GM23248 (cell line): ENCODE data around the gene SEPTIN1. TPM values are rescaled to one million over a fixed set of nuclear protein-coding genes. Genes with fewer than 3 reads are reported as not detected.

Source experiments
- DNase-seq: peaks from one replicate; pipeline ENCODE4 v3.0.0-alpha.2; 2015
- H2AFZ ChIP-seq: fragments of 200-600 bp; sonication (generic); 2 replicates; pipeline ENCODE4 v1.6.1; 2016; ENCODE audit warnings: antibody characterized with exemption
- H3F3A ChIP-seq: fragments of 200-600 bp; sonication (generic); 2 replicates; pipeline ENCODE4 v1.6.1; 2016; ENCODE audit warnings: mild to moderate bottlenecking, antibody characterized with exemption, mixed run types; ENCODE audit not compliant: insufficient read depth
- H3K27ac ChIP-seq: fragments of 200-600 bp; sonication (generic); 2 replicates; pipeline ENCODE4 v1.5.1; 2016; ENCODE audit warnings: mild to moderate bottlenecking
- H3K27me3 ChIP-seq: fragments of 200-600 bp; sonication (generic); replicated peaks from 2 replicates; pipeline ENCODE4 v1.6.1; 2016; ENCODE audit warnings: mild to moderate bottlenecking; ENCODE audit not compliant: insufficient read depth
- H3K36me3 ChIP-seq: fragments of 200-600 bp; sonication (generic); 2 replicates; pipeline ENCODE4 v1.6.1; 2016; ENCODE audit warnings: low read depth, mild to moderate bottlenecking
- H3K4me1 ChIP-seq: fragments of 200-600 bp; sonication (generic); 2 replicates; pipeline ENCODE4 v1.6.1; 2016; ENCODE audit warnings: mild to moderate bottlenecking; ENCODE audit not compliant: insufficient read depth
- H3K4me2 ChIP-seq: fragments of 200-600 bp; sonication (generic); one replicate; pipeline ENCODE4 v1.6.1; 2016; ENCODE audit warnings: mild to moderate bottlenecking; ENCODE audit not compliant: unreplicated experiment
- H3K4me3 ChIP-seq: fragments of 200-600 bp; sonication (generic); 2 replicates; pipeline ENCODE4 v1.5.1; 2016; ENCODE audit warnings: mild to moderate bottlenecking
- H3K79me2 ChIP-seq: fragments of 200-600 bp; sonication (generic); 2 replicates; pipeline ENCODE4 v1.6.1; 2016; ENCODE audit warnings: mild to moderate bottlenecking; ENCODE audit not compliant: insufficient read depth
- H3K9ac ChIP-seq: fragments of 200-600 bp; sonication (generic); 2 replicates; pipeline ENCODE4 v1.6.1; 2016; ENCODE audit warnings: mild to moderate bottlenecking
- H3K9me2 ChIP-seq: fragments of 200-600 bp; sonication (generic); 2 replicates; pipeline ENCODE4 v1.6.1; 2016; ENCODE audit warnings: mixed run types, mild to moderate bottlenecking, moderate library complexity; ENCODE audit not compliant: insufficient read depth
- H3K9me3 ChIP-seq: fragments of 200-600 bp; sonication (generic); one replicate; pipeline ENCODE4 v1.6.1; 2017; ENCODE audit warnings: low read depth
- H4K20me1 ChIP-seq: fragments of 200-600 bp; sonication (generic); 2 replicates; pipeline ENCODE4 v1.6.0; 2016; ENCODE audit not compliant: insufficient read depth
- EZH2 ChIP-seq: fragments of 200-600 bp; sonication (generic); IDR thresholded peaks from 2 replicates; pipeline ENCODE4 v1.6.1; 2018; ENCODE audit warnings: antibody characterized with exemption, mild to moderate bottlenecking; ENCODE audit not compliant: insufficient read depth, poor library complexity, severe bottlenecking
- EZH2phosphoT487 ChIP-seq: fragments of 200-600 bp; sonication (generic); IDR thresholded peaks from 2 replicates; pipeline ENCODE4 v1.6.1; 2018; ENCODE audit warnings: antibody characterized with exemption, moderate library complexity, mild to moderate bottlenecking, low read depth; ENCODE audit not compliant: insufficient read depth
- WGBS, 2 experiments: methylation state at CpG; one replicate each; pipeline ENCODE4 v1.1.6; 2015 to 2017; ENCODE audit warnings: low lambda C conversion rate in 2 of 2, low coverage in 1 of 2; ENCODE audit errors: missing lambda C conversion rate in 2 of 2; 5-methylcytosine and 5-hydroxymethylcytosine counted together
- in situ Hi-C: fragments of 300-500 bp; cut with MboI; formaldehyde crosslinking; loops from 2 replicates; pipeline ENCODE4 v1.15.0; 2020
- polyA plus RNA-seq: library from polyadenylated mRNA; unstranded; fragments of >200 nt; fragmentation: Nextera tagmentation; extraction: Ambion mirVana; gene quantifications from 2 replicates; pipeline ENCODE4 v1.2.1, GENCODE V29; 2016
- total RNA-seq: library from RNA; depleted of rRNA; stranded (reverse); fragments of >200 nt; shearing (Covaris generic); gene quantifications from 2 replicates; pipeline ENCODE4 v1.2.3, GENCODE V29; 2014

SEPTIN1 gene
- total and polyA plus RNA-seq, 2 experiments from 2014 or later: 1.9 TPM; not detected in 1

DNA sequence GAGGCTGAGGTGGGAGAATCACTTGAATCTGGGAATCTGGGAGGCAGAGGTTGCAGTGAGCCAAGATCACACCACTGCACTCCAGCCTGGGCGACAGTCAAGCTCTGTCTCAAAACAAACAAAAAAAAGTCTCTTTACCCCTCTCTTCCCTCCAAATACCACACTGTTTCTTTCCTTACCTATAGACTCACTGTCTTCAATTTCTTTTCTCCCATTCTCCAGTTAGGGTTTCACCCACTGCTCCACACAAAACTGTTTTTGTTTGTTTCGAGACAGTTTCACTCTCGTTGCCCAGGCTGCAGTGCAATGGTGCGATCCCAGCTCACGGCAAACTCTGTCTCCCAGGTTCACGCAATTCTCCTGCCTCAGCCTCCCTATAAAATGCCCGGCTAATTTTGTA, 21.2 kb downstream of the SEPTIN1 start:
- H3K9ac ChIP-seq: no peak overlapping the region
- 0 out of 2 replicates have a peak, but pooled peaks cover 10% of the 10 kb centered on the region for H3F3A ChIP-seq
- 95 to 97% methylated on average over 7 of the region's 7 CpGs for WGBS, 2 experiments
- H3K9me2 ChIP-seq: no peaks in the 10 kb centered on the region
- no peaks in the 10 kb centered on the region for H4K20me1 ChIP-seq
- no peak overlapping the region for H3K27ac ChIP-seq
- H3K9me3 ChIP-seq: no peaks in the 10 kb centered on the region
- no peak for TF ChIP-seq EZH2phosphoT487
- TF ChIP-seq EZH2: no peak
- H3K36me3 ChIP-seq: peaks cover 7% of the 10 kb centered on the region; the same call in 1 of the 2 replicates
- H2AFZ ChIP-seq: no peak overlapping the region
- peaks cover 2% of the 10 kb centered on the region; the same call in 1 of the 2 replicates for H3K4me1 ChIP-seq
- H3K4me3 ChIP-seq: no peak overlapping the region
- no peak overlapping the region for H3K4me2 ChIP-seq
- H3K79me2 ChIP-seq: peaks cover 77% of the 10 kb centered on the region
- in situ Hi-C loops: no loop called here
- no peak for DNase-seq
- no peaks in the 10 kb centered on the region for H3K27me3 ChIP-seq

- TF ChIP-seq EZH2 (no peak), EZH2phosphoT487 (no peak)
- Histone ChIP-seq H3K27ac (no peak overlapping the region), H3K4me3 (no peak overlapping the region), H3K27me3 (no peaks in the 10 kb centered on the region), H2AFZ (no peak overlapping the region), H3F3A (0 out of 2 replicates have a peak, but pooled peaks cover 15% of the 10 kb centered on the region), H3K9me3 (no peaks in the 10 kb centered on the region), H3K4me2 (no peak overlapping the region), H3K9ac (no peak overlapping the region), H4K20me1 (no peaks in the 10 kb centered on the region), H3K79me2 (peaks cover 66% of the 10 kb centered on the region), H3K4me1 (peaks cover 9% of the 10 kb centered on the region), H3K9me2 (no peaks in the 10 kb centered on the region), H3K36me3 (peaks cover 7% of the 10 kb centered on the region; the same call in 1 of the 2 replicates)
- WGBS, 2 experiments: 77 to 83% methylated on average over 6 of the region's 6 CpGs
- in situ Hi-C loops: no loop called here
- no peak for DNase-seq
These were observed 22.5 kb downstream of the SEPTIN1 start for GRCh38 chr16:30359871-30360170.

DNA sequence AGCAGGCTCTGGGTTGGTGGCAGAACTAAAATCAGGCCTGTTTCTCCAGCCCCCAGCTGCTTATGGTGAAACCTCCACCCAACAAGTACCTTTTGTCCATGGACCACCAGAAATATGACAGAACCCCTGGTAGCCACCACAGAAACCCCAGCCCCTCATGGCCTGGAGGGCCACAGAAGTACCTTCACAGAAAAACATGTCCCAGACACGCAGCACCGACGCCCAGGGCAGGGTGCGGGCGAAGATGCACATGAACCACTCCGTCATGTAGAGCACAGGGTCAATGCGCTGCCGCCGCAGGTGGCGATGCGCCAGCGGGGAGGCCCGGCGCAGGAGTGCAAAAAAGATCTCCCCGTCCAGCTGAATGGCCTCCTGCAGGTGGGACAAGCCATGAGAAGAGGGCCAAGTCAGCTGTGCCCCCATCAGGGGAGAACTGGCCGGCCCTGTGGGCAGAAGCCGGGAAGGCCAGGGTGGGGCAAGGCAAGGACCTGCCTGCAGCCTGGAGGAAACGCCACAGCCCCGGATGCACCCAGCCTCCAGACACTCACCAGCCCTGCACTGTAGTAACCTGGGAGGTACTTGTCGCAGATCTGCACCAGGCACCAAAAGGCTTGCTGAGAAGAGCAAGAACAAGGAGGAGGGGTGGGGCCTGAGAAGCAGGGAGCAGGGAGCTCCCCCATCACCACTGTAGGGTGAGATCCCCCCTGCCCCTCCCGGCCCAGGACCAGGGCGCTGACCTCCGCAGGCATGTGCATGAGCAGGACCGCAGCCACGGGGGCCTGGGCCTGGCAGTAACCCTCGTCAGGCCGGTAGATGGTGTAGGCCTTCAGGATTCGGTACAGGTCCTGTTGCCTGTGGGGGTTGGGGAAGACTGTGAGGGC, 23.1 kb downstream of the SEPTIN1 start:
- Histone ChIP-seq H3K36me3 (peaks cover 7% of the 10 kb centered on the region; the same call in 1 of the 2 replicates), H4K20me1 (no peaks in the 10 kb centered on the region), H2AFZ (no peak overlapping the region), H3F3A (0 out of 2 replicates have a peak, but pooled peaks cover 15% of the 10 kb centered on the region), H3K27me3 (no peaks in the 10 kb centered on the region), H3K9me3 (no peaks in the 10 kb centered on the region), H3K79me2 (peaks cover 66% of the 10 kb centered on the region), H3K4me3 (no peak overlapping the region), H3K4me2 (no peak overlapping the region), H3K27ac (no peak overlapping the region), H3K4me1 (peaks cover 10% of the 10 kb centered on the region), H3K9ac (no peak overlapping the region), H3K9me2 (no peaks in the 10 kb centered on the region)
- no peak for DNase-seq
- TF ChIP-seq EZH2: no peak
- no peak for TF ChIP-seq EZH2phosphoT487
- 90 to 93% methylated on average over 28 of the region's 28 CpGs for WGBS, 2 experiments
- in situ Hi-C loops: no loop called here

GRCh38 chr16:30358577-30358936, 23.8 kb downstream of the SEPTIN1 start:
- Histone ChIP-seq H4K20me1 (no peaks in the 10 kb centered on the region), H3K27ac (no peak overlapping the region), H3K4me3 (no peak overlapping the region), H3K4me2 (no peak overlapping the region), H2AFZ (no peak overlapping the region), H3K9ac (no peak overlapping the region), H3F3A (0 out of 2 replicates have a peak, but pooled peaks cover 15% of the 10 kb centered on the region), H3K9me3 (no peaks in the 10 kb centered on the region), H3K9me2 (no peaks in the 10 kb centered on the region), H3K36me3 (peaks cover 5% of the 10 kb centered on the region; the same call in 1 of the 2 replicates), H3K27me3 (no peaks in the 10 kb centered on the region), H3K4me1 (peaks cover 16% of the 10 kb centered on the region), H3K79me2 (peaks cover 66% of the 10 kb centered on the region)
- TF ChIP-seq EZH2phosphoT487 (no peak), EZH2 (no peak)
- no peak for DNase-seq
- WGBS, 2 experiments: 83 to 88% methylated on average over 9 of the region's 9 CpGs
- in situ Hi-C loops: no loop called here
